IMR-90 (cell line): Measurements from ENCODE around the gene RASGRP3.

Experiments used
- BHLHE40 ChIP-seq: fragments of 150-350 bp; IDR thresholded peaks from 2 replicates; pipeline ENCODE4 v1.6.1; 2016; ENCODE audit warnings: mild to moderate bottlenecking, low read depth, low read length
- CEBPB ChIP-seq: IDR thresholded peaks from 2 replicates; pipeline ENCODE4 v1.6.1; 2012; ENCODE audit warnings: low read depth, low read length, improper control_type of control experiment
- CTCF ChIP-seq: conservative IDR thresholded peaks from 2 replicates; pipeline ENCODE4 v1.5.1; 2012; ENCODE audit warnings: mild to moderate bottlenecking, low read depth, low read length, improper control_type of control experiment
- POLR2A ChIP-seq: IDR thresholded peaks from 2 replicates; pipeline ENCODE4 v1.6.1; 2012; ENCODE audit warnings: mild to moderate bottlenecking, low read depth, low read length
- USF2 ChIP-seq: fragments of 150-350 bp; IDR thresholded peaks from 2 replicates; pipeline ENCODE4 v1.6.1; 2017; ENCODE audit warnings: mild to moderate bottlenecking, antibody characterized with exemption, low read length, low read depth

DNA sequence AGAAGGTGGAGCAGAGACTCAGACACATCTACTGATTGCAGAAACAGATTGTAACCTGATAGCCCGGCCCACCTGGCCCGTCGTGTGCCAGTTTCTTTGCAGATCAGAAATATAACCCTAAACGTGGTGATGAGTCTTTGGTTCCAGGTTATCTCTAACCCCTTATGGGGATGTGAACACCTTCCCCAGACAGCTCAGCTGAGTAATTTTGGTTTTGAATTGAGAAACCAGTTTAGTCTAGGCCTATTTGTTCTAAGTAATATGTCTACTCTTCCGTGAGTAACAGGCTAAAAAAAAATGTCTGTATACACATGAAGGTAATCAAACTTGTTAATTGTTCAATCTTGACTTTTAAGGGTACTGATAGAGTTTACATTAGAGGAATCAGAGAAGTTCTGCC is 35.7 kb downstream of the RASGRP3 start:
- TF ChIP-seq CTCF (no peak), POLR2A (no peak), BHLHE40 (no peak), CEBPB (no peak), USF2 (no peak)
